MCF 10A (cell line): ENCODE results near the gene TEAD1. TPM values are rescaled to one million over a fixed set of nuclear protein-coding genes. Genes with fewer than 3 reads are reported as not detected.
A peak's percentile ranks its signal among the peaks of the same experiment; 100 is the strongest.

Experiments used
- BruUV-seq: library from RNA; stranded (reverse); fragments of 400-500 nt; replicated peaks from 2 replicates; lab custom pipeline; 2021; lab: Mats Ljungman, UMichigan
- CTCF ChIA-PET: fragments of 300-600 bp; sonication (Branson Sonifier 250); formaldehyde crosslinking; extraction: SDS; loops from one replicate; lab custom pipeline; 2021; ENCODE audit warnings: antibody characterized with exemption, inconsistent platforms; lab: Yijun Ruan, JAX
- POLR2A ChIA-PET: fragments of 300-600, 350-650 bp; sonication (Branson Sonifier 250); formaldehyde crosslinking; extraction: SDS; loops from one replicate; lab custom pipeline; 2020; ENCODE audit warnings: antibody characterized with exemption, inconsistent platforms; lab: Yijun Ruan, JAX
- DNase-seq: peaks from one replicate; pipeline ENCODE4 v3.0.0-alpha.2; 2018; ENCODE audit not compliant: unreplicated experiment
- H3K27ac Mint-ChIP-seq: one replicate; pipeline ENCODE4 v1.8.0; 2022; ENCODE audit warnings: mild to moderate bottlenecking, low read depth, mixed read lengths; ENCODE audit not compliant: unreplicated experiment
- H3K27me3 Mint-ChIP-seq: one replicate; pipeline ENCODE4 v1.8.0; 2022; ENCODE audit warnings: mixed read lengths; ENCODE audit not compliant: insufficient read depth, unreplicated experiment
- H3K36me3 Mint-ChIP-seq: one replicate; pipeline ENCODE4 v1.8.0; 2022; ENCODE audit warnings: mild to moderate bottlenecking, moderate library complexity, mixed read lengths; ENCODE audit not compliant: insufficient read depth, unreplicated experiment
- H3K4me1 Mint-ChIP-seq: one replicate; pipeline ENCODE4 v1.8.0; 2022; ENCODE audit warnings: mixed read lengths; ENCODE audit not compliant: insufficient read depth, unreplicated experiment
- H3K4me3 Mint-ChIP-seq: one replicate; pipeline ENCODE4 v1.8.0; 2022; ENCODE audit warnings: mild to moderate bottlenecking, moderate library complexity, mixed read lengths; ENCODE audit not compliant: unreplicated experiment
- H3K9me3 Mint-ChIP-seq: one replicate; pipeline ENCODE4 v1.8.0; 2022; ENCODE audit warnings: mixed read lengths; ENCODE audit not compliant: unreplicated experiment
- CTCF ChIP-seq: fragments of 200-600 bp; IDR thresholded peaks from one replicate; pipeline ENCODE4 v1.8.0; 2022; ENCODE audit warnings: antibody characterized with exemption, mild to moderate bottlenecking; ENCODE audit not compliant: unreplicated experiment
- intact Hi-C: fragments of 100-400 bp; cut with micrococcal nuclease; formaldehyde crosslinking; loops from 2 replicates; pipeline ENCODE4 v1.14.1; 2022
- total RNA-seq: library from RNA; stranded (reverse); gene quantifications from 2 replicates; pipeline ENCODE4 v1.2.3, GENCODE V29; 2022

Gene TEAD1
- total RNA-seq, 1 experiment from 2014 or later, result 123 TPM

DNA sequence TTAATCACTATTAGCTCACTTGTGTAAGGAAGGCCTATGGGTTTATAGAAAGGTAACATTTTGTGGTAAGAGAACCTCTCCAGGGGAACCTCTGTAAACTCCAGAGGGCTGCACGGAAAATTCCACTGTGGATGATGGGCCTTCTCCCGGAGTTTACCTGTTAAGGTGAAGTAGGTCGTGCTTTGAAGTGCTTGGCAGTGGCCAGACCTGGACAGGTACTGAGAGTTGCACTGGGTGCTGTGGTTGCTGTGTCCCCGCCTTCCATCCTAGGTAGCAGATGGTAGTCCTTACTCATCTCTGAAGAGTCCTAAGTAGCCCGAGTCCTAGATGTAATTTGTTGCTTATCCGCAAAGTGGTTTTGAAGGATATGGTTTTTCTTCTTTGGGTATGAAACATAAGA, 133.4 kb downstream of the TEAD1 start:
- no peak for TF ChIP-seq CTCF
- no peaks in the 10 kb centered on the region for H3K9me3 Mint-ChIP-seq
- peaks cover 44% of the 10 kb centered on the region for H3K4me1 Mint-ChIP-seq
- peak overlapping the region; percentile 63 for H3K27ac Mint-ChIP-seq
- no peak for DNase-seq
- no peak overlapping the region for H3K4me3 Mint-ChIP-seq
- ChIA-PET POLR2A (interaction anchor here (0.6 to 3.9 kb wide), 5 partner anchors 11 to 130 kb away, joined by 3 to 21 read pairs (median 3); no protein-coding TSS in a partner anchor), CTCF (interaction anchor here (0.6 to 0.7 kb wide), 3 partner anchors 42 to 129 kb away, joined by 3 read pairs; no protein-coding TSS in a partner anchor)
- H3K36me3 Mint-ChIP-seq, result peaks cover 8% of the 10 kb centered on the region
- no peaks in the 10 kb centered on the region for H3K27me3 Mint-ChIP-seq
- intact Hi-C loops, result loop anchor here (2.0 kb wide), 1 partner anchor 131 kb away; no protein-coding TSS in a partner anchor
- BruUV-seq, result no TSS peak

DNA sequence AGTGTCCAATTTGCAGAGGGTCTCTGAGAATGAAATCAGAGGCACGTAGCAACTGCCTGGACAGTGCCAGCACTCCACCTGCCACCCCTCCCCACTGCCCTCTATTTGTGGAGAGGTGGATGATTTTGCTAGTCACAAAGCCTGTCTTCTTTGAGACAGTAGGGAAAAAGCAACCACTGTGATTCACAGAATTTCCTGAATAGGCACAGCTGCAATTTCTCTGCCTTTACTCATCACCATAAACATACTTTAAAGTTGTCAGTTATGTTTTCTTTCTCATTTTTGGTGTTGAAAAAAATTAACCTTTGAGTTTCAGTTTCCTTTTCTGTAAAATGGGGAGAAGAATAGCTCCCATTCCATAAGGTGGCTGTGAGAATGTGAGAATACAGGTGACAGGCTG, 134.3 kb downstream of the TEAD1 start:
- Mint-ChIP-seq H3K4me3 (no peak overlapping the region), H3K4me1 (peaks cover 43% of the 10 kb centered on the region), H3K36me3 (peaks cover 8% of the 10 kb centered on the region), H3K27me3 (no peaks in the 10 kb centered on the region), H3K9me3 (no peaks in the 10 kb centered on the region), H3K27ac (peak overlapping the region; percentile 63)
- ChIA-PET POLR2A (interaction anchor here (0.7 to 3.9 kb wide), 10 partner anchors 8 to 131 kb away, joined by 3 to 21 read pairs (median 4); no protein-coding TSS in a partner anchor), CTCF (interaction anchor here (0.6 to 0.7 kb wide), 3 partner anchors 428 to 958 kb away, joined by 3 to 4 read pairs (median 3); no protein-coding TSS in a partner anchor)
- no peak for DNase-seq
- no TSS peak for BruUV-seq
- intact Hi-C loops, result loop anchor here (2.0 kb wide), 1 partner anchor 132 kb away; no protein-coding TSS in a partner anchor
- TF ChIP-seq CTCF, result no peak

DNA sequence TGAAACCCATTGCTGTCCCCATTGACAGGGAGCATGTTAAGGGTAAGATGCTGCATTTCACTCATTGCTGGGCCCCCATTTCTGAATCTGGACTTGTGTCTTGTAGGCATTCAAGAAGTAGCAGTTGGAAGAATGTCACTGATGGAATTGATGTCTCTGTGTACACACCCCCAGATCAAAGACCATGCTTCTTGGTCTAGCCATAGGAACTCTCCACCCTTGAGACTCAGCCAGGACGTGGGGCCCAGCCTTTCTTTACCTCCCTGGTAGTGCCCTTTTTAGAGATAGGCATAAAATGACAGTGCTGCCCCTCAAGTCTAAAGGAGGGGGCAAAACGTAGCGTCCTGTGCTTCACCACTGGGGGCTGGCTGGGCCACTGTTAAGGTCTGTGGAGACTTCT, 135.1 kb downstream of the TEAD1 start:
- CTCF ChIA-PET, result interaction anchor here (0.5 to 1.1 kb wide), 3 partner anchors 28 to 128 kb away, joined by 3 to 5 read pairs (median 3); no protein-coding TSS in a partner anchor
- Mint-ChIP-seq H3K27ac (peak overlapping the region; percentile 63), H3K36me3 (peaks cover 8% of the 10 kb centered on the region), H3K27me3 (no peaks in the 10 kb centered on the region), H3K9me3 (no peaks in the 10 kb centered on the region), H3K4me3 (peak overlapping the region; percentile 49), H3K4me1 (peaks cover 46% of the 10 kb centered on the region)
- no peak for TF ChIP-seq CTCF
- POLR2A ChIA-PET, result interaction anchor here (0.7 to 3.9 kb wide), 10 partner anchors 9 to 131 kb away, joined by 3 to 21 read pairs (median 6); no protein-coding TSS in a partner anchor
- intact Hi-C loops, result loop anchor here (2.0 kb wide), 1 partner anchor 133 kb away; no protein-coding TSS in a partner anchor
- BruUV-seq, result no TSS peak
- DNase-seq, result no peak

GRCh38 chr11:12809864-12810567, 135.8 kb downstream of the TEAD1 start:
- Mint-ChIP-seq H3K27me3 (no peaks in the 10 kb centered on the region), H3K27ac (peak overlapping the region; percentile 63), H3K4me1 (peaks cover 53% of the 10 kb centered on the region), H3K4me3 (peak overlapping the region; percentile 49), H3K9me3 (no peaks in the 10 kb centered on the region), H3K36me3 (peaks cover 8% of the 10 kb centered on the region)
- BruUV-seq, result no TSS peak
- intact Hi-C loops, result loop anchor here (2.0 kb wide), 1 partner anchor 133 kb away; no protein-coding TSS in a partner anchor
- DNase-seq, result peak; percentile 87
- POLR2A ChIA-PET, result interaction anchor here (0.5 to 3.9 kb wide), 9 partner anchors 9 to 132 kb away, joined by 3 to 21 read pairs (median 4); no protein-coding TSS in a partner anchor
- CTCF ChIA-PET, result interaction anchor here (0.7 to 1.1 kb wide), 2 partner anchors 119 to 129 kb away, joined by 3 to 5 read pairs; no protein-coding TSS in a partner anchor
- no peak for TF ChIP-seq CTCF
